Type B pancreatic cell (in vitro differentiated cells): ENCODE measurements around the gene PASK. TPM values are rescaled to one million over a fixed set of nuclear protein-coding genes. Genes with fewer than 3 reads are reported as not detected.

Source experiments
- DNase-seq: peaks from one replicate; pipeline ENCODE4 v3.0.0; 2021; ENCODE audit warnings: mixed read lengths; ENCODE audit not compliant: unreplicated experiment; ENCODE audit errors: extremely low spot score
- H3K27ac Mint-ChIP-seq: 2 replicates; pipeline ENCODE4 v1.8.0; 2021; ENCODE audit warnings: mild to moderate bottlenecking, mixed read lengths
- H3K27me3 Mint-ChIP-seq: 2 replicates; pipeline ENCODE4 v1.8.0; 2021; ENCODE audit warnings: mixed read lengths
- H3K36me3 Mint-ChIP-seq: 2 replicates; pipeline ENCODE4 v1.8.0; 2021; ENCODE audit warnings: mixed read lengths
- H3K4me1 Mint-ChIP-seq: one replicate; pipeline ENCODE4 v1.8.0; 2021; ENCODE audit warnings: mixed read lengths; ENCODE audit not compliant: unreplicated experiment
- H3K4me3 Mint-ChIP-seq: 2 replicates; pipeline ENCODE4 v1.8.0; 2021; ENCODE audit warnings: mild to moderate bottlenecking, mixed read lengths
- H3K9me3 Mint-ChIP-seq: 2 replicates; pipeline ENCODE4 v1.8.0; 2021; ENCODE audit warnings: mixed read lengths
- CTCF ChIP-seq: fragments of 200-600 bp; sonication (generic); conservative IDR thresholded peaks from 2 replicates; pipeline ENCODE4 v1.5.0; 2021; ENCODE audit warnings: antibody characterized with exemption, mild to moderate bottlenecking
- total RNA-seq: library from RNA; stranded (reverse); gene quantifications from 2 replicates; pipeline ENCODE4 v1.2.1, GENCODE V29; 2021; ENCODE audit warnings: low replicate concordance

PASK gene
- total RNA-seq, 1 donor from 2014 or later: 50.9 TPM

GRCh38 chr2:241194811-241195210, 45.5 kb upstream of the PASK start:
- no peaks in the 10 kb centered on the region for H3K36me3 Mint-ChIP-seq
- no peaks in the 10 kb centered on the region for H3K9me3 Mint-ChIP-seq
- TF ChIP-seq CTCF: no peak
- DNase-seq: no peak
- H3K27ac Mint-ChIP-seq: no peak overlapping the region
- H3K4me3 Mint-ChIP-seq: no peak overlapping the region
- no peaks in the 10 kb centered on the region for H3K27me3 Mint-ChIP-seq
- no peaks in the 10 kb centered on the region for H3K4me1 Mint-ChIP-seq

GRCh38 chr2:241193271-241193670, 44.0 kb upstream of the PASK start:
- H3K36me3 Mint-ChIP-seq: no peaks in the 10 kb centered on the region
- no peak overlapping the region for H3K4me3 Mint-ChIP-seq
- no peaks in the 10 kb centered on the region for H3K4me1 Mint-ChIP-seq
- H3K27ac Mint-ChIP-seq: no peak overlapping the region
- H3K27me3 Mint-ChIP-seq: no peaks in the 10 kb centered on the region
- no peak for DNase-seq
- no peaks in the 10 kb centered on the region for H3K9me3 Mint-ChIP-seq
- TF ChIP-seq CTCF: no peak

GRCh38 chr2:241191081-241191480, 41.8 kb upstream of the PASK start:
- no peaks in the 10 kb centered on the region for H3K4me1 Mint-ChIP-seq
- H3K4me3 Mint-ChIP-seq: no peak overlapping the region
- no peak for DNase-seq
- TF ChIP-seq CTCF: no peak
- H3K27me3 Mint-ChIP-seq: no peaks in the 10 kb centered on the region
- H3K27ac Mint-ChIP-seq: no peak overlapping the region
- H3K36me3 Mint-ChIP-seq: no peaks in the 10 kb centered on the region
- H3K9me3 Mint-ChIP-seq: no peaks in the 10 kb centered on the region

- Mint-ChIP-seq H3K36me3 (no peaks in the 10 kb centered on the region), H3K9me3 (no peaks in the 10 kb centered on the region), H3K27me3 (no peaks in the 10 kb centered on the region), H3K4me3 (no peak overlapping the region), H3K27ac (no peak overlapping the region), H3K4me1 (no peaks in the 10 kb centered on the region)
- no peak for DNase-seq
- no peak for TF ChIP-seq CTCF
Observed at GRCh38 chr2:241190291-241190981, 41.2 kb upstream of the PASK start.

- H3K27me3 Mint-ChIP-seq: no peaks in the 10 kb centered on the region
- H3K36me3 Mint-ChIP-seq: no peaks in the 10 kb centered on the region
- TF ChIP-seq CTCF: no peak
- H3K27ac Mint-ChIP-seq: no peak overlapping the region
- no peak for DNase-seq
- H3K4me3 Mint-ChIP-seq: no peak overlapping the region
- no peaks in the 10 kb centered on the region for H3K4me1 Mint-ChIP-seq
- H3K9me3 Mint-ChIP-seq: no peaks in the 10 kb centered on the region
Observed at GRCh38 chr2:241189856-241190201, 40.6 kb upstream of the PASK start.
